Natural killer cell (primary cell): ENCODE measurements around the gene AFAP1L2. TPM values are rescaled to one million over a fixed set of nuclear protein-coding genes. Genes with fewer than 3 reads are reported as not detected.

Experiments
- ATAC-seq, 3 donors: fragments of 150-1000 bp in 2 of 3; fragments of 200-7000 bp in 1 of 3; cut with Tn5 transposase; 1 replicate in 1 of 3; 2 replicates in 2 of 3; pipeline ENCODE4 v1.10.0; 2021; ENCODE audit warnings: mild to moderate bottlenecking in 2 of 3, moderate library complexity in 2 of 3
- DNase-seq, 2 donors: peaks; one replicate each; pipeline versions ENCODE4 v3.0.0 to v3.0.0-alpha.2; 2013 to 2021; ENCODE audit warnings: mixed read lengths in 1 of 2
- H3K27ac ChIP-seq: one replicate; pipeline ENCODE4 v1.5.1; 2013; ENCODE audit warnings: mild to moderate bottlenecking, low read length
- H3K27me3 ChIP-seq: one replicate; pipeline ENCODE4 v1.6.1; 2013; ENCODE audit warnings: low read length; ENCODE audit not compliant: control insufficient read depth, insufficient read depth
- H3K36me3 ChIP-seq: one replicate; pipeline ENCODE4 v1.6.1; 2013; ENCODE audit warnings: low read length; ENCODE audit not compliant: control insufficient read depth, insufficient read depth
- H3K4me1 ChIP-seq: one replicate; pipeline ENCODE4 v1.6.1; 2013; ENCODE audit warnings: low read length; ENCODE audit not compliant: control insufficient read depth, insufficient read depth
- H3K4me3 ChIP-seq: one replicate; pipeline ENCODE4 v1.5.1; 2013; ENCODE audit warnings: low read length
- H3K9me3 ChIP-seq: one replicate; pipeline ENCODE4 v1.6.1; 2013; ENCODE audit warnings: low read length; ENCODE audit not compliant: control insufficient read depth, insufficient read depth
- H3K27ac Mint-ChIP-seq, 2 donors: one replicate each; pipeline ENCODE4 v1.8.0; 2022; ENCODE audit warnings: mild to moderate bottlenecking in 2 of 2, mixed read lengths in 2 of 2, moderate library complexity in 1 of 2
- H3K27me3 Mint-ChIP-seq, 2 donors: one replicate each; pipeline ENCODE4 v1.8.0; 2022; ENCODE audit warnings: low read depth in 2 of 2, mixed read lengths in 2 of 2
- H3K36me3 Mint-ChIP-seq: one replicate; pipeline ENCODE4 v1.8.0; 2022; ENCODE audit warnings: mixed read lengths
- H3K4me1 Mint-ChIP-seq, 2 donors: one replicate each; pipeline ENCODE4 v1.8.0; 2022; ENCODE audit warnings: mixed read lengths in 2 of 2
- H3K4me3 Mint-ChIP-seq: one replicate; pipeline ENCODE4 v1.8.0; 2022; ENCODE audit warnings: mild to moderate bottlenecking, moderate library complexity, mixed read lengths
- H3K9me3 Mint-ChIP-seq, 2 donors: one replicate each; pipeline ENCODE4 v1.8.0; 2022; ENCODE audit warnings: mixed read lengths in 2 of 2
- CTCF ChIP-seq: fragments of 200-600 bp; IDR thresholded peaks from one replicate; pipeline ENCODE4 v1.8.0; 2022; ENCODE audit warnings: antibody characterized with exemption
- WGBS: methylation state at CpG from one replicate; pipeline ENCODE4 v1.1.7; 2013; ENCODE audit warnings: missing lambda C conversion rate; ENCODE audit not compliant: insufficient coverage; 5-methylcytosine and 5-hydroxymethylcytosine counted together
- intact Hi-C: fragments of 100-400 bp; cut with micrococcal nuclease; formaldehyde crosslinking; loops from one replicate; pipeline ENCODE4 v1.14.2; 2022
- total RNA-seq, 4 donors: library from RNA; stranded (reverse); fragments of 120-200 nt in 1 of 4; gene quantifications; one replicate each; pipeline versions ENCODE4 v1.2.3 to v1.2.4, GENCODE V29; 2013 to 2022

The AFAP1L2 gene
- total RNA-seq, 3 donors from 2014 or later (not counting 1 experiment from before 2014, with no cell fraction given) = 0.66 to 2.8 (median 1.3) TPM

- Mint-ChIP-seq H3K9me3 (no peaks in the 10 kb centered on the region), H3K27me3 (peaks cover 63 to 69% of the 10 kb centered on the region in 2 donors), H3K27ac (no peak overlapping the region), H3K36me3 (no peaks in the 10 kb centered on the region), H3K4me3 (no peak overlapping the region), H3K4me1 (peaks cover 5 to 9% of the 10 kb centered on the region in 2 donors)
- Histone ChIP-seq H3K27me3 (peaks cover 18% of the 10 kb centered on the region), H3K36me3 (no peaks in the 10 kb centered on the region), H3K4me3 (peak overlapping the region; percentile 7), H3K27ac (no peak overlapping the region), H3K9me3 (no peaks in the 10 kb centered on the region), H3K4me1 (peaks cover 16% of the 10 kb centered on the region)
- TF ChIP-seq CTCF = no peak
- peak in 1 of 3 donors; percentile 25 for ATAC-seq
- DNase-seq = no peak
- intact Hi-C loops = no loop called here
- WGBS = 2% methylated on average over 44 of the region's 44 CpGs
These were observed 651 bp downstream of the AFAP1L2 start for GRCh38 chr10:114403541-114404161.

- Histone ChIP-seq H3K4me3 (peak overlapping the region; percentile 7), H3K27me3 (peaks cover 18% of the 10 kb centered on the region), H3K36me3 (no peaks in the 10 kb centered on the region), H3K27ac (no peak overlapping the region), H3K9me3 (no peaks in the 10 kb centered on the region), H3K4me1 (peaks cover 16% of the 10 kb centered on the region)
- no peak for TF ChIP-seq CTCF
- H3K27me3 Mint-ChIP-seq = peaks cover 60 to 76% of the 10 kb centered on the region in 2 donors
- H3K36me3 Mint-ChIP-seq = no peaks in the 10 kb centered on the region
- no peaks in the 10 kb centered on the region for H3K9me3 Mint-ChIP-seq
- H3K4me3 Mint-ChIP-seq = peak overlapping the region; percentile 47
- DNase-seq (no peak), ATAC-seq (no peak)
- 14% methylated on average over 17 of the region's 17 CpGs for WGBS
- intact Hi-C loops = no loop called here
- no peak overlapping the region for H3K27ac Mint-ChIP-seq
- peaks cover 5 to 9% of the 10 kb centered on the region in 2 donors for H3K4me1 Mint-ChIP-seq
These were observed 1.3 kb downstream of the AFAP1L2 start for GRCh38 chr10:114402871-114403540.

GRCh38 chr10:114402233-114402632, 2.1 kb downstream of the AFAP1L2 start:
- peaks cover 16% of the 10 kb centered on the region for H3K4me1 ChIP-seq
- H3K27me3 ChIP-seq = peaks cover 18% of the 10 kb centered on the region
- H3K36me3 Mint-ChIP-seq = no peaks in the 10 kb centered on the region
- intact Hi-C loops = no loop called here
- no peak for ATAC-seq
- no peaks in the 10 kb centered on the region for H3K36me3 ChIP-seq
- WGBS = 80% methylated on average over 2 of the region's 2 CpGs
- H3K9me3 ChIP-seq = no peaks in the 10 kb centered on the region
- no peak for DNase-seq
- no peak overlapping the region for H3K27ac ChIP-seq
- H3K27me3 Mint-ChIP-seq = peaks cover 54 to 77% of the 10 kb centered on the region in 2 donors
- H3K4me3 ChIP-seq = no peak overlapping the region
- no peak for TF ChIP-seq CTCF
- no peak overlapping the region for H3K4me3 Mint-ChIP-seq
- H3K9me3 Mint-ChIP-seq = no peaks in the 10 kb centered on the region
- H3K27ac Mint-ChIP-seq = no peak overlapping the region
- peaks cover 5 to 9% of the 10 kb centered on the region in 2 donors for H3K4me1 Mint-ChIP-seq
